ENCODE results near the gene ARHGEF6. TPM values are rescaled to one million over a fixed set of nuclear protein-coding genes. Genes with fewer than 3 reads are reported as not detected.

ARHGEF6 gene
- total RNA-seq, 1 donor, result 10.0 TPM

DNA sequence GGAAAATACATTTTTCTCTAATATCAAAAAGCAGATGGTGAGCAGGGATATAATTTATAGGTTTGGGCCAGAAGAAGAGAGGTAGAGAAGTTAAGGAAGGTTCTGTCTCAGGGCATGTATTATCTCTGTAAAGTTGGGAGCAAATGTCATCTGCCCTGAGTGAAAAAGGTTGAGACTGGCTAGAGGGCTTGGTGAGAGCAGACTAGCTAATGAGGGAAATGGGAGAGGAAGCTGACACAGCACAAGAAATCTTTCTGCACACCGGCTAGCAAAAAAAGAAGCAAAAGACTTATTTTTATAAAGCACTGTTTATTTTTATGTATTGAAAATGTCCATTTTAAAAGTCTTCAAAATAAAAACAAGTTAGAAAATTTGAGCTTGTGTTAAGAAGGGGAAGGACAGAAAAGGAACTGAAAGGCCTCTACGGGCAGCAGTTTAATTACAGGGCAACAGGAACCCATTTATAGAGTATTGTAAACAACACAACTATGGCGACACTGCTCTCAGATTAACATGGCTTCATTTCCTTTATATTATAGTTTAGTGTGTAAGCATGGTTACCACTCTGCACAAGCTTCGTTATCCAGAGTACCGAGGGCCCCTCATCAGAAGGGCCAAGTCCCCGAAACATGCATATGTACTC lies 115.4 kb downstream of the ARHGEF6 start:
- no peak overlapping the region for H3K4me3 ChIP-seq (ENCODE audit: low read depth, low read length)
- TF ChIP-seq, protein P1, sequence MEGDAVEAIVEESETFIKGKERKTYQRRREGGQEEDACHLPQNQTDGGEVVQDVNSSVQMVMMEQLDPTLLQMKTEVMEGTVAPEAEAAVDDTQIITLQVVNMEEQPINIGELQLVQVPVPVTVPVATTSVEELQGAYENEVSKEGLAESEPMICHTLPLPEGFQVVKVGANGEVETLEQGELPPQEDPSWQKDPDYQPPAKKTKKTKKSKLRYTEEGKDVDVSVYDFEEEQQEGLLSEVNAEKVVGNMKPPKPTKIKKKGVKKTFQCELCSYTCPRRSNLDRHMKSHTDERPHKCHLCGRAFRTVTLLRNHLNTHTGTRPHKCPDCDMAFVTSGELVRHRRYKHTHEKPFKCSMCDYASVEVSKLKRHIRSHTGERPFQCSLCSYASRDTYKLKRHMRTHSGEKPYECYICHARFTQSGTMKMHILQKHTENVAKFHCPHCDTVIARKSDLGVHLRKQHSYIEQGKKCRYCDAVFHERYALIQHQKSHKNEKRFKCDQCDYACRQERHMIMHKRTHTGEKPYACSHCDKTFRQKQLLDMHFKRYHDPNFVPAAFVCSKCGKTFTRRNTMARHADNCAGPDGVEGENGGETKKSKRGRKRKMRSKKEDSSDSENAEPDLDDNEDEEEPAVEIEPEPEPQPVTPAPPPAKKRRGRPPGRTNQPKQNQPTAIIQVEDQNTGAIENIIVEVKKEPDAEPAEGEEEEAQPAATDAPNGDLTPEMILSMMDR (IDR thresholded peaks at IDR 0.05; ENCODE audit: insufficient read depth, low read length), result no peak
- no peak for DNase-seq (ENCODE audit: low read depth)

DNA sequence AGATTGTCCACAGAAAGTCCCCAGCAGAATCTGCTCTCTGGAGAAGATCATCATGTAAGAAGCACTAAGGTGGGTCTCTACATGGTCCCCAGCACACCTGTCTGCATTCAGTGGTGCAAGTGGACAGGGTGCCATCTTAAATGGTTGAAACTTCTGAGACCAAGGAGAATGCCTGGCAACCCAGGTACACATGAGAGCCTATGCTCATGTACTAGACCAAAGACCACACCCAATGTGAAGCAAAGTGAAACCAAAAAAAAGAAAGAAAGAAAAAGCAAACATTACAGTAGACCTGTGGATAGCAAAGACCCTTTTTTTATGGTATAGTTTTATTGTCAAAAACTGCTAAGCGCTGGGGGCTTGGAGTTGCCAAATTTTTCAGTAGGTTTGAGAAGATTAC lies 117.8 kb downstream of the ARHGEF6 start:
- TF ChIP-seq, protein P1 (IDR thresholded peaks at IDR 0.05; ENCODE audit: insufficient read depth, low read length), result no peak
- no peak for DNase-seq (ENCODE audit: low read depth)
- no peak overlapping the region for H3K4me3 ChIP-seq (ENCODE audit: low read depth, low read length)

DNA sequence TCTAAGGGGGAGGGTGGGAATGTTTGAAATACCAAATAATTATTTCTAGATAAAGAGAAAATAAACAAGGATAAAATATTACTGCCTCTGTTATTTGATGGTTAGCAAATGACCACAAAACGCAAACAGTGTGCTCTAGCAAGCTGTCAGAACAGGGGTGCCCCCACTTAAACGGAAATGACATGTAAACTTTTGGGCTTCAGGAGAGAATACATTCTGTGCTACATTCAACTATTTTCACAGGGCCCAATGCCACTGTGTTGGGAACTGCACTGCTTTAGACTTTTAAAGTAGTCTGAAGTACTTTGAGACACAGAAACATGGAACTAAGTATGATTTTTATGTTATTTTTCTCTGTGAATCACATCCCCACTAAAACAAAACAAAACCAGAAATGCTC lies 118.6 kb downstream of the ARHGEF6 start:
- TF ChIP-seq, protein P1 (IDR thresholded peaks at IDR 0.05; ENCODE audit: insufficient read depth, low read length), result no peak
- H3K4me3 ChIP-seq (ENCODE audit: low read depth, low read length), result no peak overlapping the region
- no peak for DNase-seq (ENCODE audit: low read depth)

DNA sequence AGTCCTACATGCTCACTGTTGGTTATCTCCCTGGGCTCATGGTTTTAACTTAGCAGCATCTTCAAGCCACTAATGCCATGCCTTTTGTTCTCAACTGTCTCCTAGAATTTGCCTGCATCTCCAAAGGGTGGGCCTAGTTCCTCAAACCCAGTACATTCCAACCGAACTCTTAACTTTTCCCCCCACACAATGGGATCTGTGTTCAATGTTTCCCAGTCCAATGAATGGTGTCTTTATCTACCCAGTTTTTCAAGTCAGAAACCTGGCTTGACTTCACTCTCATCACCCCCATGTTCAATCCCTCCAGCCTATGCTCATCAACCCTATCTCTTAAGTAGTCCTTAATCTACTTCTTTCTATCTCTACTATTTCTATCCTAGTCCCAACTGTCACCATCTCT lies 119.8 kb downstream of the ARHGEF6 start:
- TF ChIP-seq, protein P1 (IDR thresholded peaks at IDR 0.05; ENCODE audit: insufficient read depth, low read length), result no peak
- H3K4me3 ChIP-seq (ENCODE audit: low read depth, low read length), result no peak overlapping the region
- no peak for DNase-seq (ENCODE audit: low read depth)

DNA sequence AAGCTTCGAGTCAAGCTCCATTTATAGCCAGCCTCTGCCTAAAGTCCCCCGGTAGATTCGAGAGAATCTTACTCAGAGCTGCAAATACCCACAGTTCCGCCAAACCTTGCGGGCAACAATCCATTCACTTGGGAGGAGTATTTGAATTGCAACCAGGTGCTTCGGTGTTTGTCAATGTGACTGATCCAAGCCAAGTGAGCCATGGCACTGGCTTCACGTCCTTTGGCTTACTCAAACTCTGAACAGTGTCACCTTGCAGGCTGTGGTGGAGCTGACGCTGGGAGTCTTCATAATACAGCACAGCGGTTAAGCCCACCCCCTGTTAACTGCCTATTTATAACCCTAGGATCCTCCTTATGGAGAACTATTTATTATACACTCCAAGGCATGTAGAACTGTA lies 121.6 kb downstream of the ARHGEF6 start:
- DNase-seq (ENCODE audit: low read depth), result no peak
- H3K4me3 ChIP-seq (ENCODE audit: low read depth, low read length), result no peak overlapping the region
- TF ChIP-seq, protein P1 (IDR thresholded peaks at IDR 0.05; ENCODE audit: insufficient read depth, low read length), result no peak

DNA sequence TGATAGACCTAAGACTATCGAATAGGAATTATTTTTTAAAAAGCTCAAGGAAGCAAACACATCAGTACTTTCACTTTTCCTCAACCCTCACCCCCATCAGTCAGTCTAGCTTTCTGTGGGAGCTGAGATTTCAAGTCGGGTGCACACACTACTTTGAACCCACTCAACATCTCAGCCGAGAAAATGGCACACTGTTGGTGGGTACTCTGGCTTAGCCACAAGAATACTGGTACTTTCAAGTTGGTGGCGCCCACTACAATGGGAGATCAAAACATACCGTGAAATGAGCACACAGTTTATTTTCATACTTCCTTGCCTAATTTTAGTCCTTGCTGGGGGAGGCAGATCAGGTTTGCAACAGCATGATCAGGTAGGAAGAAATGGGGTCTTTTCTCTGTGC lies 122.6 kb downstream of the ARHGEF6 start:
- H3K4me3 ChIP-seq (ENCODE audit: low read depth, low read length), result no peak overlapping the region
- DNase-seq (ENCODE audit: low read depth), result no peak
- TF ChIP-seq, protein P1 (IDR thresholded peaks at IDR 0.05; ENCODE audit: insufficient read depth, low read length), result no peak

Measured in fibroblast of the aortic adventitia (primary cell).